ENCODE data around the gene HOXA3. TPM values are rescaled to one million over a fixed set of nuclear protein-coding genes. Genes with fewer than 3 reads are reported as not detected.

Gene HOXA3
- total RNA-seq, 1 donor from 2014 or later: 92.8 TPM

DNA sequence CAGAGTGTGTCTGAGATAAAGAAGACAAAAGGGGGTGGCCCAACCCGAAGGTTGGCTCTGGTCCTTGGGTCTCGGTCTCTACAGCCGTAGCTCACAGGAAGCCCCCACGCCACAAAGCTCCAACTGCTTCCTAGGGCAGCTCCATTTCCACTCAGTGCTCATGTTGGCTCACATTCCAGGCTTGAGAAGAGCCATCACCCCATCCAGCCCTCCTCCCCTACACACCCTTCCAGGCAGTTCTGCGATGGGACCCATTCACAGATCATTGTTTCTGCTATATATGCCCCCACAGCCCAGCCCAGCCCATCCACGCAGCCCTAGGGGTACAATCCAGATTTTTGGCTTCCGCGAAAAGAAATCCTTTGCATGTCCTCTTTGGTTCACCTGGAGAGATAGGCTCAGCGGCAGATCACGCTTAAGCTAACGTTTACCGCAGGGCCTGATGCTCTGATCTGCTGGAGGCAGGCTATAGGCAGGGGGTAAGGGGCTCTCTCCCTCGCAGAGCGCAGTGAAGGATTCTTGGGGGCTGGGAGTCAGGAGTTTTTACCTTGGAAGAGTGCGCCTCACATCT, 38.9 kb upstream of the HOXA3 start:
- Mint-ChIP-seq H3K36me3 (no peaks in the 10 kb centered on the region), H3K4me3 (no peak overlapping the region), H3K9me3 (no peaks in the 10 kb centered on the region), H3K27me3 (peaks cover 98% of the 10 kb centered on the region), H3K27ac (no peak overlapping the region), H3K4me1 (ENCODE audit: unreplicated experiment) (peaks cover 7% of the 10 kb centered on the region)
- TF ChIP-seq, protein P1, sequence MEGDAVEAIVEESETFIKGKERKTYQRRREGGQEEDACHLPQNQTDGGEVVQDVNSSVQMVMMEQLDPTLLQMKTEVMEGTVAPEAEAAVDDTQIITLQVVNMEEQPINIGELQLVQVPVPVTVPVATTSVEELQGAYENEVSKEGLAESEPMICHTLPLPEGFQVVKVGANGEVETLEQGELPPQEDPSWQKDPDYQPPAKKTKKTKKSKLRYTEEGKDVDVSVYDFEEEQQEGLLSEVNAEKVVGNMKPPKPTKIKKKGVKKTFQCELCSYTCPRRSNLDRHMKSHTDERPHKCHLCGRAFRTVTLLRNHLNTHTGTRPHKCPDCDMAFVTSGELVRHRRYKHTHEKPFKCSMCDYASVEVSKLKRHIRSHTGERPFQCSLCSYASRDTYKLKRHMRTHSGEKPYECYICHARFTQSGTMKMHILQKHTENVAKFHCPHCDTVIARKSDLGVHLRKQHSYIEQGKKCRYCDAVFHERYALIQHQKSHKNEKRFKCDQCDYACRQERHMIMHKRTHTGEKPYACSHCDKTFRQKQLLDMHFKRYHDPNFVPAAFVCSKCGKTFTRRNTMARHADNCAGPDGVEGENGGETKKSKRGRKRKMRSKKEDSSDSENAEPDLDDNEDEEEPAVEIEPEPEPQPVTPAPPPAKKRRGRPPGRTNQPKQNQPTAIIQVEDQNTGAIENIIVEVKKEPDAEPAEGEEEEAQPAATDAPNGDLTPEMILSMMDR (conservative IDR thresholded peaks at IDR 0.05): no peak
- no peak for DNase-seq (ENCODE audit: extremely low spot score, unreplicated experiment)

DNA sequence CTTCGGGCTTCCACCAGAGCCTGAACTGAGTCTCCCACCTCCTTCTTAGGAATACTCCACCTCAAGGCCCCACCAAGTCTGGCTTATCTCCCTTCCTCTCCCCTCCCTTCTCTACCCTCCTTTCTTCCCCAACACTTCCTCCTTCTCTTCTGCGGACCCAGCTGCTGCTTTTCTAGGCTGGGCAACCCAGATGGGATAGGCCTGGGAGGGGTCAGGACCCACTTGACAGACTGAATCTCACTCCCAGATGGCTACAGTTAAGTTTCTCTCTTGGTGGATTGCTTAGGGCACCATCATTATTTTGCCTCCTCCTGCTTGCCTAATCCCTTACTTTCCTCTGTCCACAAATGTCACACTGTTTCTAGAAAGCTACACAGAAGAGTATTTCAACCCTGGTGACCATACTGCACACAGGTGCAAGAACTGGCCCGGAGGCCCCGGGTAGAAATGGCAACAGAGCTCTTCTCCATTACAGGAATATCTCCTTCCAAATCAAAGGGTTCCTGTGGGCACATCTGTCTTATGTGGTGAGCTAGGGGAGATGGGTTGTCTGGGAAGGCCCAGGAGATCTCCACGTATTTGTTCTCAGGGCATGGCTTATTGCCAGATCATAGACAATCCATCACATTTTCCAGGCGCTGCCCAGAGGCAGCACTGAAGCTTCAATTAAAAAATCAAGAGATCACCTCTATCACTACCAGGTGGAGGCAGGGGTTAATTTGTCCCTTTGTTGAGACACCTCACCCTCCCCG, 37.8 kb upstream of the HOXA3 start:
- H3K27ac Mint-ChIP-seq: no peak overlapping the region
- TF ChIP-seq, protein P1 (conservative IDR thresholded peaks at IDR 0.05): no peak
- H3K4me3 Mint-ChIP-seq: peak overlapping the region; percentile 10
- peaks cover 11% of the 10 kb centered on the region for H3K4me1 Mint-ChIP-seq (ENCODE audit: unreplicated experiment)
- H3K27me3 Mint-ChIP-seq: peaks cover 98% of the 10 kb centered on the region
- DNase-seq (ENCODE audit: extremely low spot score, unreplicated experiment): no peak
- no peaks in the 10 kb centered on the region for H3K9me3 Mint-ChIP-seq
- H3K36me3 Mint-ChIP-seq: no peaks in the 10 kb centered on the region

DNA sequence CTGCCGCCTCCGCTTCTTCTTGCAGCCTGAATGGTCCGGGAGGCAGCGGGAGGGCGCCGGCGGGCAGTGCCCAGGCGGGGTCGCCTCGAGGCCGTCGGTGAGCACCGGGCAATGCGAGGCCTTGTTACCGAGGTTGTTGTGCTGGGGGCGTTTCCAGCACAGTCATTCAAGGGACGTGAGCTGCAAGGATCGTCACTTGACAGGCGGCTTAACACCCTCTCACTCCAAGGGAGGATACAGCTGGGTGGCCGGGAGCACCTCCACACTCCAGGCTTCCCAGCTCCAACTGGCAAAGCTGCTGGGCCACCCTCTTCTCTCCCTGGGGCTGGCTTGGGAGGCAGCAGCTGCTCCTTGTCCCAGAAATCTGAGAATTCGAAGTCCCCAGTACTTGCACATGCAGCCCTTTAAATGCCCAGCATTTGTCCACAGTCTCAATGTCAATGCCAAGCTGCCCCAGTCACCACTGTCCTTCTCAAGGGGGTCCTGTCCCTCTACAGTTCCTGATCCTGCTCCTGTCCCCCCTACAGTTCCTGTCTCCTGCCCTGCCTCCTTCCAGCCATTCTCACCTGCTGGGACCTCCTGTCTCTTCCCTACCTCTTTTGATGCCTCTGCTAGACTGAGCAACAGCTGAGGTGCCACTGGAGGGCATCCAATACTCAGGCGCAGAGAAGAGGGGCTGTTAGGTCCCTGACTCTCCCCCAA, 37.1 kb upstream of the HOXA3 start:
- TF ChIP-seq, protein P1 (conservative IDR thresholded peaks at IDR 0.05): no peak
- H3K9me3 Mint-ChIP-seq: no peaks in the 10 kb centered on the region
- no peaks in the 10 kb centered on the region for H3K36me3 Mint-ChIP-seq
- H3K4me1 Mint-ChIP-seq (ENCODE audit: unreplicated experiment): peaks cover 11% of the 10 kb centered on the region
- H3K4me3 Mint-ChIP-seq: no peak overlapping the region
- peaks cover 98% of the 10 kb centered on the region for H3K27me3 Mint-ChIP-seq
- no peak overlapping the region for H3K27ac Mint-ChIP-seq
- no peak for DNase-seq (ENCODE audit: extremely low spot score, unreplicated experiment)

DNA sequence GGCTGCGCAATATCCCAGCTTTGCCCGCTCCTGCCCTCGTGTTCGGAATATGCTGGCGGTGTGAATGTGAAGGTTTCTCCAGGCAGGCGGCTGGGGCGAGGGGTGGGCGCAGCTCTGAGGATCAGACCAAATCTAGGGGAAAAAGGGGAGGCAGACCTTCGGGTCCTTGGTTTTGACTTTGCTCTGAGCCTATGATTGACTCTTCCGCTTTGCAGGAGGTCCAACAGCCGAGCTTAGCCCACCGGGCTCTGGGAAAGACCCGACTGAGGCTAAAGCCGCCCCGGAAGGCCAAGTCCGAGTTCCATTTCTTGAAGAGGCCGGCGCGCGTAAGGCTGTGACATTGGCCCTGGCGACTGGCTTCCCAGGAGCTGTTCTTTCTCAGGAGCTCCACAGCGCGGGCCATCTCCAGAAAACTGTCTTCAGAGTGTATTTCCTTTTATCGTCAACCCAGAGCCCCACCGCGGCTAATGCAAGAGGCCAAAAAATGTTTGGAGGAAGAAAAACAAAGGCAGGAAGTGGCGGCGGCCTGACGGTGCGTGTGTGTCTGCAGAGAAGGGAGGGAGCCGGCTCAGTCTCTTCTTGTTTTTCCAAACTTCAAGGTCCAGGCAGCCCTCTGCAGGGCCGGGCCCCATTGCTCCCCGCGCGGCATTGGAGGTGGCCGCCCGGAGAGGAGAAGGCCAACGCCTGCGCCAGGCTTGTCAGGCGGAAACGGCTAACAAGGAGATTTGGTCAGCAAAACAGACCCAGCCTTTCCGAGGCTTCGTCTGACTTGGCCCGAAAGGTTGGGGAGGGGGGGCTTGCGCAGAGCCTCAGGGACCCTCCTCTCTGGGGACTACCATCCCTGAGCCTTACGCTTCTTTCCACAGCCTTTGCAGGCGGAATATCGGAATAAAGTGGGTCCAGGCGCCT, 36.3 kb upstream of the HOXA3 start:
- H3K9me3 Mint-ChIP-seq: no peaks in the 10 kb centered on the region
- H3K4me3 Mint-ChIP-seq: peak overlapping the region; percentile 82
- TF ChIP-seq, protein P1 (conservative IDR thresholded peaks at IDR 0.05): no peak
- DNase-seq (ENCODE audit: extremely low spot score, unreplicated experiment): no peak
- peaks cover 11% of the 10 kb centered on the region for H3K4me1 Mint-ChIP-seq (ENCODE audit: unreplicated experiment)
- H3K36me3 Mint-ChIP-seq: no peaks in the 10 kb centered on the region
- H3K27ac Mint-ChIP-seq: no peak overlapping the region
- H3K27me3 Mint-ChIP-seq: peaks cover 97% of the 10 kb centered on the region

Data from type B pancreatic cell (in vitro differentiated cells).